H1 (cell line): ENCODE results near the gene MGAT5B. TPM values are rescaled to one million over a fixed set of nuclear protein-coding genes. Genes with fewer than 3 reads are reported as not detected.

Experiments used
- CTCF ChIA-PET: fragments of 300-600 bp; sonication (Branson Sonifier 250); formaldehyde crosslinking; loops from one replicate; lab custom pipeline; 2021; ENCODE audit not compliant: partially characterized antibody; lab: Charles Lee
- POLR2A ChIA-PET: fragments of 300-600 bp; sonication (Branson Sonifier 250); formaldehyde crosslinking; loops from one replicate; lab custom pipeline; 2021; ENCODE audit warnings: inconsistent platforms; ENCODE audit not compliant: partially characterized antibody; lab: Charles Lee
- DNase-seq, 2 experiments: peaks; one replicate each; pipeline versions ENCODE4 v3.0.0 to v3.0.0-alpha.2; 2010 to 2022; ENCODE audit warnings: low spot score in 2 of 2, low read depth in 1 of 2, mixed read lengths in 1 of 2
- FAIRE-seq: peaks from 2 replicates; lab custom pipeline; 2011; peaks lifted over from hg19 to GRCh38; lab: Jason Lieb, UNC
- H2AFZ ChIP-seq: 2 replicates; pipeline ENCODE4 v1.8.1; 2012; ENCODE audit warnings: low read length, inconsistent platforms
- H2AK5ac ChIP-seq: 2 replicates; pipeline ENCODE4 v1.6.1; 2013; ENCODE audit warnings: low read depth, low read length
- H2BK120ac ChIP-seq: replicated peaks from 2 replicates; pipeline ENCODE3; 2013; ENCODE audit warnings: low read depth, low read length, inconsistent platforms
- H2BK12ac ChIP-seq: 2 replicates; pipeline ENCODE4 v1.6.1; 2013; ENCODE audit warnings: low read depth, low read length
- H2BK15ac ChIP-seq: 2 replicates; pipeline ENCODE4 v1.6.1; 2013; ENCODE audit warnings: low read length
- H2BK20ac ChIP-seq: 2 replicates; pipeline ENCODE4 v1.6.1; 2013; ENCODE audit warnings: low read length
- H2BK5ac ChIP-seq: 2 replicates; pipeline ENCODE4 v1.6.1; 2013; ENCODE audit warnings: low read depth, low read length
- H3K14ac ChIP-seq: 2 replicates; pipeline ENCODE4 v1.6.1; 2013; ENCODE audit warnings: inconsistent platforms; ENCODE audit not compliant: insufficient read length
- H3K18ac ChIP-seq: 2 replicates; pipeline ENCODE4 v1.6.1; 2013; ENCODE audit warnings: low read length; ENCODE audit errors: extremely low read depth
- H3K23ac ChIP-seq: 2 replicates; pipeline ENCODE4 v1.6.1; 2013; ENCODE audit warnings: inconsistent platforms; ENCODE audit not compliant: insufficient read length
- H3K23me2 ChIP-seq: 2 replicates; pipeline ENCODE4 v1.6.1; 2013; ENCODE audit warnings: low read depth, low read length
- H3K27ac ChIP-seq: 2 replicates; pipeline ENCODE4 v1.6.1; 2011; ENCODE audit warnings: low read depth, low read length, inconsistent platforms
- H3K27me3 ChIP-seq, 4 experiments: replicated peaks in 1 of 4; 1 replicate in 1 of 4; 2 replicates in 3 of 4; pipeline versions ENCODE4 v1.6.1 to v1.8.1; 2011 to 2013; ENCODE audit warnings: low read length in 3 of 4, mild to moderate bottlenecking in 3 of 4, inconsistent platforms in 2 of 4, mixed read lengths in 2 of 4, moderate library complexity in 1 of 4; ENCODE audit not compliant: control insufficient read depth in 3 of 4, insufficient read depth in 3 of 4; ENCODE audit errors: extremely low read depth in 1 of 4
- H3K36me3 ChIP-seq, 4 experiments: 2 replicates each; pipeline versions ENCODE4 v1.6.1 to v1.8.1; 2011 to 2013; ENCODE audit warnings: mild to moderate bottlenecking in 4 of 4, low read length in 3 of 4, moderate library complexity in 2 of 4, control low read depth in 1 of 4, inconsistent platforms in 1 of 4; ENCODE audit not compliant: insufficient read depth in 4 of 4, control insufficient read depth in 2 of 4
- H3K4ac ChIP-seq: replicated peaks from 2 replicates; pipeline ENCODE3; 2013; ENCODE audit warnings: low read length, low read depth, mixed read lengths, inconsistent platforms; ENCODE audit not compliant: insufficient read length
- H3K4me1 ChIP-seq, 4 experiments: replicated peaks in 1 of 4; 1 replicate in 1 of 4; 2 replicates in 3 of 4; pipeline versions ENCODE4 v1.6.1 to v1.8.1; 2011 to 2013; ENCODE audit warnings: low read length in 3 of 4, inconsistent platforms in 2 of 4, mixed read lengths in 1 of 4; ENCODE audit not compliant: insufficient read depth in 4 of 4, control insufficient read depth in 3 of 4
- H3K4me2 ChIP-seq, 2 experiments: 2 replicates each; pipeline versions ENCODE4 v1.6.1 to v1.8.1; 2011 to 2013; ENCODE audit warnings: low read depth in 2 of 2, low read length in 2 of 2, control low read depth in 1 of 2, inconsistent platforms in 1 of 2, mild to moderate bottlenecking in 1 of 2; ENCODE audit not compliant: insufficient read depth in 1 of 2
- H3K4me3 ChIP-seq, 4 experiments: fragments of 200-600, 300-600 bp in 1 of 4; sonication (generic), shearing (Covaris generic), sonication (Bioruptor Twin) in 1 of 4; 2 replicates each; pipeline versions ENCODE4 v1.5.1 to v1.8.1; 2011 to 2016; ENCODE audit warnings: low read length in 4 of 4, low read depth in 3 of 4, control low read depth in 2 of 4, inconsistent platforms in 2 of 4, mild to moderate bottlenecking in 2 of 4, mixed read lengths in 1 of 4, moderate library complexity in 1 of 4; ENCODE audit not compliant: insufficient read depth in 2 of 4; ENCODE audit errors: extremely low read depth in 1 of 4
- H3K56ac ChIP-seq: replicated peaks from 2 replicates; pipeline ENCODE3; 2013; ENCODE audit warnings: low read depth, mild to moderate bottlenecking, mixed read lengths, low read length, inconsistent platforms; ENCODE audit not compliant: insufficient read length
- H3K79me1 ChIP-seq: 2 replicates; pipeline ENCODE4 v1.6.1; 2013; ENCODE audit warnings: low read depth, low read length, control low read depth
- H3K79me2 ChIP-seq, 2 experiments: 2 replicates each; pipeline versions ENCODE4 v1.6.1 to v1.8.1; 2012 to 2013; ENCODE audit warnings: low read length in 2 of 2, mild to moderate bottlenecking in 2 of 2, inconsistent platforms in 1 of 2; ENCODE audit not compliant: insufficient read depth in 2 of 2, control insufficient read depth in 1 of 2
- H3K9ac ChIP-seq, 4 experiments: replicated peaks in 1 of 4; 1 replicate in 1 of 4; 2 replicates in 3 of 4; pipeline versions ENCODE4 v1.6.1 to v1.8.1; 2011 to 2013; ENCODE audit warnings: low read depth in 3 of 4, low read length in 3 of 4, control low read depth in 2 of 4, mild to moderate bottlenecking in 2 of 4, moderate library complexity in 2 of 4, inconsistent platforms in 1 of 4; ENCODE audit errors: extremely low read depth in 1 of 4
- H3K9me3 ChIP-seq, 2 experiments: 2 replicates each; pipeline versions ENCODE4 v1.6.1 to v1.8.1; 2012 to 2013; ENCODE audit warnings: mild to moderate bottlenecking in 2 of 2, moderate library complexity in 2 of 2, control low read depth in 1 of 2, inconsistent platforms in 1 of 2, low read depth in 1 of 2, low read length in 1 of 2, mixed read lengths in 1 of 2; ENCODE audit not compliant: insufficient read depth in 2 of 2
- H4K20me1 ChIP-seq, 2 experiments: replicated peaks in 1 of 2; 2 replicates each; pipeline versions ENCODE3 to v1.8.1; 2011 to 2013; ENCODE audit warnings: inconsistent platforms in 2 of 2, low read length in 2 of 2, mild to moderate bottlenecking in 1 of 2; ENCODE audit not compliant: insufficient read depth in 2 of 2, control insufficient read depth in 1 of 2
- H4K5ac ChIP-seq: 2 replicates; pipeline ENCODE4 v1.6.1; 2013; ENCODE audit warnings: low read length, low read depth, mixed read lengths, inconsistent platforms; ENCODE audit not compliant: insufficient read length
- H4K8ac ChIP-seq: 2 replicates; pipeline ENCODE4 v1.8.0; 2013; ENCODE audit warnings: mild to moderate bottlenecking, moderate library complexity, low read length, inconsistent platforms; ENCODE audit not compliant: insufficient read depth; ENCODE audit errors: extremely low read depth
- H4K91ac ChIP-seq: replicated peaks from 2 replicates; pipeline ENCODE3; 2013; ENCODE audit warnings: low read length, mixed read lengths, inconsistent platforms; ENCODE audit not compliant: insufficient read length
- KDM5A ChIP-seq: fragments of 200-600 bp; IDR thresholded peaks from 2 replicates; pipeline ENCODE4 v1.7.1; 2012; ENCODE audit warnings: mild to moderate bottlenecking, low read length, inconsistent platforms, mixed read lengths
- WGBS, 2 experiments: shearing (Covaris generic) in 1 of 2; methylation state at CpG; one replicate each; pipeline versions ENCODE4 v1.1.6 to v1.1.7; 2013 to 2015; ENCODE audit warnings: low lambda C conversion rate in 2 of 2, mixed read lengths in 2 of 2, inconsistent platforms in 1 of 2, low coverage in 1 of 2, missing lambda C conversion rate in 1 of 2; ENCODE audit not compliant: insufficient replicate concordance in 2 of 2, insufficient coverage in 1 of 2, insufficient read length in 1 of 2; ENCODE audit errors: extremely low coverage in 1 of 2, missing lambda C conversion rate in 1 of 2; 5-methylcytosine and 5-hydroxymethylcytosine counted together
- polyA plus RNA-seq, 7 experiments: library from polyadenylated mRNA; depleted of rRNA in 3 of 7; stranded (reverse) in 5 of 7; unstranded in 2 of 7; fragments of >200 nt in 5 of 7; fragments of 200-250 nt in 2 of 7; gene quantifications; 1 replicate in 5 of 7; 2 replicates in 1 of 7; 4 replicates in 1 of 7; pipeline versions ENCODE4 v1.2.1 to v1.2.3, GENCODE V29; 2011 to 2013; ENCODE audit warnings: missing spikeins in 2 of 7, mixed read lengths in 2 of 7
- total RNA-seq: library from RNA; stranded (reverse); fragmentation: NEBNext Ultra II Directional; extraction: Animal tissue kit (Norgen Biotek cat#: 25700); gene quantifications from 2 replicates; pipeline ENCODE4 v1.2.1, GENCODE V29; 2021

MGAT5B gene
- total and polyA plus RNA-seq, 2 of the 8 experiments (the other 6 are each of a cell fraction or from before 2014, with no cell fraction given), result 7.9 to 8.2 TPM

GRCh38 chr17:76918811-76919210 is 50.6 kb downstream of the MGAT5B start:
- no peak overlapping the region for H3K9ac ChIP-seq
- no peak overlapping the region; the same call in 1 of the 2 replicates for H4K8ac ChIP-seq
- H3K4me1 ChIP-seq, result peaks cover 0 to 3% (median 1%) of the 10 kb centered on the region in 4 experiments; a peak in 2 of 7 replicates
- no peaks in the 10 kb centered on the region for H3K36me3 ChIP-seq
- ChIA-PET CTCF (interaction anchor here (0.6 to 2.4 kb wide), 6 partner anchors 9 to 138 kb away, joined by 3 to 9 read pairs (median 4); no protein-coding TSS in a partner anchor), POLR2A (interaction anchor here (0.6 kb wide), 1 partner anchor 181 kb away, joined by 3 read pairs; no protein-coding TSS in a partner anchor)
- no peak overlapping the region for H2BK5ac ChIP-seq
- 94% methylated on average over 6 of the region's 6 CpGs; no CpG with 5 or more reads in 1 of the 2 experiments for WGBS, 2 experiments
- no peak overlapping the region for H4K5ac ChIP-seq
- H3K4me3 ChIP-seq, result no peak overlapping the region
- no peak overlapping the region for H4K91ac ChIP-seq
- H3K27ac ChIP-seq, result no peak overlapping the region
- H2BK120ac ChIP-seq, result no peak overlapping the region
- H3K4ac ChIP-seq, result no peak overlapping the region
- no peaks in the 10 kb centered on the region for H4K20me1 ChIP-seq
- H2BK12ac ChIP-seq, result no peak overlapping the region
- TF ChIP-seq KDM5A, result no peak
- no peak overlapping the region for H3K14ac ChIP-seq
- H3K79me1 ChIP-seq, result no peaks in the 10 kb centered on the region
- no peaks in the 10 kb centered on the region for H3K27me3 ChIP-seq
- H2BK15ac ChIP-seq, result no peak overlapping the region
- H3K18ac ChIP-seq, result no peak overlapping the region
- H3K23me2 ChIP-seq, result no peaks in the 10 kb centered on the region
- no peak overlapping the region for H3K4me2 ChIP-seq
- no peak overlapping the region for H3K56ac ChIP-seq
- no peak for DNase-seq
- no peak for FAIRE-seq
- no peak overlapping the region for H3K23ac ChIP-seq
- H3K79me2 ChIP-seq, result no peaks in the 10 kb centered on the region
- H2BK20ac ChIP-seq, result no peak overlapping the region
- no peak overlapping the region for H2AFZ ChIP-seq
- H3K9me3 ChIP-seq, result no peaks in the 10 kb centered on the region
- no peak overlapping the region for H2AK5ac ChIP-seq
